KG1 (cell line): ENCODE measurements around the gene MIER1.

ENCODE experiments used
- DNase-seq: peaks from one replicate; lab custom pipeline; 2025; lab: John Stamatoyannopoulos, UW

Gene MIER1

GRCh38 chr1:66999640-67000400, 75.0 kb downstream of the MIER1 start:
- no peak for DNase-seq

- DNase-seq, result no peak
These were observed 77.1 kb downstream of the MIER1 start for GRCh38 chr1:67001682-67002425.

- no peak for DNase-seq
These were observed 79.4 kb downstream of the MIER1 start for GRCh38 chr1:67004176-67004575.

- DNase-seq, result no peak
These were observed 80.3 kb downstream of the MIER1 start for GRCh38 chr1:67005068-67005467.

GRCh38 chr1:67009792-67010191, 85.0 kb downstream of the MIER1 start:
- no peak for DNase-seq

GRCh38 chr1:67013573-67013972, 88.8 kb downstream of the MIER1 start:
- DNase-seq, result no peak

- no peak for DNase-seq
These were observed 93.8 kb downstream of the MIER1 start for GRCh38 chr1:67018574-67018973.

GRCh38 chr1:67019121-67019520, 94.3 kb downstream of the MIER1 start:
- no peak for DNase-seq

- no peak for DNase-seq
These were observed 94.9 kb downstream of the MIER1 start for GRCh38 chr1:67019600-67020136.

- no peak for DNase-seq
These were observed 95.5 kb downstream of the MIER1 start for GRCh38 chr1:67020304-67020703.

GRCh38 chr1:67020765-67021164, 96.0 kb downstream of the MIER1 start:
- DNase-seq, result no peak

- DNase-seq, result no peak
These were observed 104.7 kb downstream of the MIER1 start for GRCh38 chr1:67029472-67029871.

- no peak for DNase-seq
These were observed 106.5 kb downstream of the MIER1 start for GRCh38 chr1:67031121-67031858.

GRCh38 chr1:67031859-67032247, 107.1 kb downstream of the MIER1 start:
- DNase-seq, result no peak
